Left ventricle myocardium inferior (tissue), 1 donor: ENCODE measurements around the gene ABCA2. TPM values are rescaled to one million over a fixed set of nuclear protein-coding genes. Genes with fewer than 3 reads are reported as not detected.

Experiments
- DNase-seq: peaks from one replicate; pipeline ENCODE4 v3.0.0-alpha.2; 2020
- H3K27ac ChIP-seq: fragments of 200-600 bp; replicated peaks from 2 replicates; pipeline ENCODE4 v1.8.0; 2021
- H3K27me3 ChIP-seq: fragments of 200-600 bp; 2 replicates; pipeline ENCODE4 v1.8.0; 2021; ENCODE audit warnings: low read depth
- H3K36me3 ChIP-seq: fragments of 200-600 bp; 2 replicates; pipeline ENCODE4 v1.8.0; 2021
- H3K4me1 ChIP-seq: fragments of 200-600 bp; 2 replicates; pipeline ENCODE4 v1.8.0; 2021
- H3K4me3 ChIP-seq: fragments of 200-600 bp; 2 replicates; pipeline ENCODE4 v1.8.0; 2021; ENCODE audit warnings: mild to moderate bottlenecking, moderate library complexity
- H3K9me3 ChIP-seq: fragments of 200-600 bp; replicated peaks from 2 replicates; pipeline ENCODE4 v1.8.0; 2021
- CTCF ChIP-seq: fragments of 200-600 bp; IDR thresholded peaks from 2 replicates; pipeline ENCODE4 v1.8.0; 2021; ENCODE audit warnings: antibody characterized with exemption, mild to moderate bottlenecking, borderline replicate concordance
- intact Hi-C: fragments of 100-400 bp; cut with micrococcal nuclease; formaldehyde crosslinking; loops from one replicate; pipeline ENCODE4 v1.11.0; 2022
- total RNA-seq: library from RNA; stranded (reverse); fragmentation: NEBNext Ultra II Directional; extraction: Animal tissue kit (Norgen Biotek cat#: 25700); gene quantifications from one replicate; pipeline ENCODE4 v1.2.1, GENCODE V29; 2021
- donor health status: DM: no; HTN: yes; CAD: no; lungs with severe emphysema.

ABCA2 gene
- total RNA-seq, 1 donor from 2014 or later, result 29.9 TPM

GRCh38 chr9:136996361-136997292, 31.4 kb downstream of the ABCA2 start, which contains the start of gene CLIC3:
CLIC3 (minus strand) TSS chr9:136996568; CDS start chr9:136996543, 25 bp downstream.
- DNase-seq, result no peak
- intact Hi-C loops, result no loop called here
- TF ChIP-seq CTCF, result no peak
- Histone ChIP-seq H3K4me1 (peaks cover 63% of the 10 kb centered on the region), H3K4me3 (peak within 1 kb of the TSS; percentile 74), H3K27me3 (peaks cover 55% of the 10 kb centered on the region), H3K27ac (peak within 1 kb of the TSS; percentile 70), H3K36me3 (peaks cover 11% of the 10 kb centered on the region), H3K9me3 (no peaks in the 10 kb centered on the region)

- no peak for TF ChIP-seq CTCF
- intact Hi-C loops, result no loop called here
- Histone ChIP-seq H3K4me3 (peak overlapping the region; percentile 74), H3K27me3 (peaks cover 55% of the 10 kb centered on the region), H3K36me3 (peaks cover 11% of the 10 kb centered on the region), H3K27ac (peak overlapping the region; percentile 70), H3K9me3 (no peaks in the 10 kb centered on the region), H3K4me1 (peaks cover 69% of the 10 kb centered on the region)
- DNase-seq, result no peak
Observed at GRCh38 chr9:136995772-136996311, 32.2 kb downstream of the ABCA2 start.

GRCh38 chr9:136995362-136995761, 32.7 kb downstream of the ABCA2 start:
- H3K36me3 ChIP-seq, result peaks cover 11% of the 10 kb centered on the region
- no peak for DNase-seq
- intact Hi-C loops, result no loop called here
- peaks cover 69% of the 10 kb centered on the region for H3K4me1 ChIP-seq
- TF ChIP-seq CTCF, result no peak
- H3K27ac ChIP-seq, result peak overlapping the region; percentile 70
- H3K4me3 ChIP-seq, result peak overlapping the region; percentile 74
- peaks cover 55% of the 10 kb centered on the region for H3K27me3 ChIP-seq
- H3K9me3 ChIP-seq, result peaks cover 4% of the 10 kb centered on the region

- peak overlapping the region; percentile 70 for H3K27ac ChIP-seq
- peaks cover 11% of the 10 kb centered on the region for H3K36me3 ChIP-seq
- peaks cover 4% of the 10 kb centered on the region for H3K9me3 ChIP-seq
- peaks cover 69% of the 10 kb centered on the region for H3K4me1 ChIP-seq
- peak overlapping the region; percentile 74 for H3K4me3 ChIP-seq
- intact Hi-C loops, result no loop called here
- DNase-seq, result no peak
- peaks cover 55% of the 10 kb centered on the region for H3K27me3 ChIP-seq
- no peak for TF ChIP-seq CTCF
Observed at GRCh38 chr9:136994888-136995230, 33.2 kb downstream of the ABCA2 start.

- peaks cover 69% of the 10 kb centered on the region for H3K4me1 ChIP-seq
- TF ChIP-seq CTCF, result no peak
Observed at GRCh38 chr9:136994180-136994887, 33.7 kb downstream of the ABCA2 start.

More at GRCh38 chr9:136994180-136994887, 33.7 kb downstream of the ABCA2 start:
- intact Hi-C loops, result no loop called here
- Histone ChIP-seq H3K36me3 (peaks cover 11% of the 10 kb centered on the region), H3K27me3 (peaks cover 55% of the 10 kb centered on the region), H3K4me3 (peak overlapping the region; percentile 74), H3K9me3 (peaks cover 4% of the 10 kb centered on the region), H3K27ac (peak overlapping the region; percentile 8)
- DNase-seq, result no peak
